Osteocyte (in vitro differentiated cells): ENCODE measurements around the gene NFIC. TPM values are rescaled to one million over a fixed set of nuclear protein-coding genes. Genes with fewer than 3 reads are reported as not detected.
"Not testable (repeated sequence)": the region's sequence is repeated elsewhere in the genome, so short reads cannot be mapped to it uniquely, and the experiment has no call there.

ENCODE experiments used
- DNase-seq: peaks from one replicate; pipeline ENCODE4 v3.0.0; 2021; ENCODE audit warnings: mixed read lengths; ENCODE audit not compliant: unreplicated experiment; ENCODE audit errors: extremely low spot score
- H3K27ac Mint-ChIP-seq: one replicate; pipeline ENCODE4 v1.8.0; 2021; ENCODE audit warnings: mild to moderate bottlenecking, mixed read lengths; ENCODE audit not compliant: unreplicated experiment
- H3K27me3 Mint-ChIP-seq: one replicate; pipeline ENCODE4 v1.8.0; 2021; ENCODE audit warnings: mixed read lengths; ENCODE audit not compliant: unreplicated experiment
- H3K36me3 Mint-ChIP-seq: one replicate; pipeline ENCODE4 v1.8.0; 2021; ENCODE audit warnings: mixed read lengths; ENCODE audit not compliant: unreplicated experiment
- H3K4me1 Mint-ChIP-seq: one replicate; pipeline ENCODE4 v1.8.0; 2021; ENCODE audit warnings: mixed read lengths; ENCODE audit not compliant: unreplicated experiment
- H3K4me3 Mint-ChIP-seq: one replicate; pipeline ENCODE4 v1.8.0; 2021; ENCODE audit warnings: mild to moderate bottlenecking, moderate library complexity, mixed read lengths; ENCODE audit not compliant: unreplicated experiment
- H3K9me3 Mint-ChIP-seq: one replicate; pipeline ENCODE4 v1.8.0; 2021; ENCODE audit warnings: mixed read lengths; ENCODE audit not compliant: unreplicated experiment
- total RNA-seq: library from RNA; stranded (reverse); gene quantifications from 2 replicates; pipeline ENCODE4 v1.2.1, GENCODE V29; 2021
- TF ChIP-seq, protein P1 (sequence below): fragments of 200-600 bp; sonication (generic); IDR thresholded peaks from 2 replicates; pipeline ENCODE4 v1.5.0; 2021; ENCODE audit warnings: antibody characterized with exemption, mild to moderate bottlenecking, moderate library complexity

The NFIC gene
- total RNA-seq, 1 donor from 2014 or later = 63.8 TPM

DNA sequence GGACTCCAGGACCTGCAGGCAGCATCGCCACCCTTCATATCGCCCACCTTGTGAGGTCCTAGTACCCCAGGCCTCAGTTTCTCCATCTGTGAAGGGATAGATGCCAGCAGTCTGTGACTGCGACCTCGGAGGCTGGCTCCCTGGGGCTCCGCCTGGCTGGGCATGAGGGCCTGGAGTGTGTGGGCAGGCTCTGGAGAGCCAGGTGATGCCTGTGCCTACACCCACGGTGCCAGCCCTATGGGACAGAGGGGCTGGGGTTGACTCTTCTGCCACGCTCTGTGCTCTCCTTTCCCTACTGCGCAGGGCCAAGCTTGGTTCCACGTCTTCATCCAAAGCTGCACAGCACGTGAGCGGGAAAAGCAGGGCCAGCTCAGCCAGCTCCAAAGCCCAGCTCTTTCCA is 26.0 kb upstream of the NFIC start:
- H3K27ac Mint-ChIP-seq = no peak overlapping the region
- no peaks in the 10 kb centered on the region for H3K9me3 Mint-ChIP-seq
- TF ChIP-seq, protein P1, sequence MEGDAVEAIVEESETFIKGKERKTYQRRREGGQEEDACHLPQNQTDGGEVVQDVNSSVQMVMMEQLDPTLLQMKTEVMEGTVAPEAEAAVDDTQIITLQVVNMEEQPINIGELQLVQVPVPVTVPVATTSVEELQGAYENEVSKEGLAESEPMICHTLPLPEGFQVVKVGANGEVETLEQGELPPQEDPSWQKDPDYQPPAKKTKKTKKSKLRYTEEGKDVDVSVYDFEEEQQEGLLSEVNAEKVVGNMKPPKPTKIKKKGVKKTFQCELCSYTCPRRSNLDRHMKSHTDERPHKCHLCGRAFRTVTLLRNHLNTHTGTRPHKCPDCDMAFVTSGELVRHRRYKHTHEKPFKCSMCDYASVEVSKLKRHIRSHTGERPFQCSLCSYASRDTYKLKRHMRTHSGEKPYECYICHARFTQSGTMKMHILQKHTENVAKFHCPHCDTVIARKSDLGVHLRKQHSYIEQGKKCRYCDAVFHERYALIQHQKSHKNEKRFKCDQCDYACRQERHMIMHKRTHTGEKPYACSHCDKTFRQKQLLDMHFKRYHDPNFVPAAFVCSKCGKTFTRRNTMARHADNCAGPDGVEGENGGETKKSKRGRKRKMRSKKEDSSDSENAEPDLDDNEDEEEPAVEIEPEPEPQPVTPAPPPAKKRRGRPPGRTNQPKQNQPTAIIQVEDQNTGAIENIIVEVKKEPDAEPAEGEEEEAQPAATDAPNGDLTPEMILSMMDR = no peak
- peaks cover 26% of the 10 kb centered on the region for H3K4me1 Mint-ChIP-seq
- H3K27me3 Mint-ChIP-seq = no peaks in the 10 kb centered on the region
- no peaks in the 10 kb centered on the region for H3K36me3 Mint-ChIP-seq
- H3K4me3 Mint-ChIP-seq = no peak overlapping the region
- no peak for DNase-seq

DNA sequence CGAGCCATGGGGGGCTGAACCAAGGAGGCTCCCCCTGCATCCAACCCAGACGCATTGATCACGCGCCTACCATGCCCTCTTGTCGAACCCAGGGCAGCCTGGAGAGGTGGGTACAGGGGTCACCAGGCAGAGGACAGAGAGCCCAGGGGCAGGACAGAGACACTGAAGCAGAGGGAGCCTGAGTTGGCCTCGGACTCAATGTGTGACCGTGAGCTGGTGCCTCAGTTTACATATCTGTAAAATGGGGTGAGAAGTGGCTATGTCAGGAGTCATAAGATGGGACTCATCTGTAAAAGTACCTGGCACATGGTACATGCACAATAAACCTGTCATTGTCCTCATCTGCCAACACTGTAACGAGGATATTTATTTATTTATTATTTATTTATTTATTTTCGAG is 24.1 kb upstream of the NFIC start:
- no peak for DNase-seq
- Mint-ChIP-seq H3K36me3 (no peaks in the 10 kb centered on the region), H3K4me3 (no peak overlapping the region), H3K27ac (no peak overlapping the region), H3K9me3 (no peaks in the 10 kb centered on the region), H3K4me1 (peaks cover 15% of the 10 kb centered on the region), H3K27me3 (no peaks in the 10 kb centered on the region)
- TF ChIP-seq, protein P1 = no peak

DNA sequence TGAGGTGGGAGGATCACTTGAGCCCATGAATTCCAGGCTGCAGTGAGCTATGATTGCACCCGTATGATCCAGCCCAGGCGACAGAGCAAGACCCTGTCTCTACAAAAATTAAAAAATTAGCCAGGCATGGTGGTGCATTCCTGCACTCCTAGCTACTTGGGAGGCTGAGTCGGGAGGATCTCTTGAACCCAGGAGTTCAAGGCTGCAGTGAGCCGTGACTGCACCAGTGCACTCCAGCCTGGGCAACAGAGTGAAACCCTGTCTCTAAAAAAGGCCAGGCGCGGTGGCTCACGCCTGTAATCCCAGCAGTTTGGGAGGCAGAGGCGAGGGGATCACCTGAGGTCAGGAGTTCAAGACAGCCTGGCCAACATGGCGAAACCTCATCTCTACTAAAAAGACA is 23.4 kb upstream of the NFIC start:
- peaks cover 13% of the 10 kb centered on the region for H3K4me1 Mint-ChIP-seq
- not testable (repeated sequence) for H3K27me3 Mint-ChIP-seq, H3K36me3 Mint-ChIP-seq, DNase-seq, H3K4me3 Mint-ChIP-seq, H3K9me3 Mint-ChIP-seq, H3K27ac Mint-ChIP-seq

DNA sequence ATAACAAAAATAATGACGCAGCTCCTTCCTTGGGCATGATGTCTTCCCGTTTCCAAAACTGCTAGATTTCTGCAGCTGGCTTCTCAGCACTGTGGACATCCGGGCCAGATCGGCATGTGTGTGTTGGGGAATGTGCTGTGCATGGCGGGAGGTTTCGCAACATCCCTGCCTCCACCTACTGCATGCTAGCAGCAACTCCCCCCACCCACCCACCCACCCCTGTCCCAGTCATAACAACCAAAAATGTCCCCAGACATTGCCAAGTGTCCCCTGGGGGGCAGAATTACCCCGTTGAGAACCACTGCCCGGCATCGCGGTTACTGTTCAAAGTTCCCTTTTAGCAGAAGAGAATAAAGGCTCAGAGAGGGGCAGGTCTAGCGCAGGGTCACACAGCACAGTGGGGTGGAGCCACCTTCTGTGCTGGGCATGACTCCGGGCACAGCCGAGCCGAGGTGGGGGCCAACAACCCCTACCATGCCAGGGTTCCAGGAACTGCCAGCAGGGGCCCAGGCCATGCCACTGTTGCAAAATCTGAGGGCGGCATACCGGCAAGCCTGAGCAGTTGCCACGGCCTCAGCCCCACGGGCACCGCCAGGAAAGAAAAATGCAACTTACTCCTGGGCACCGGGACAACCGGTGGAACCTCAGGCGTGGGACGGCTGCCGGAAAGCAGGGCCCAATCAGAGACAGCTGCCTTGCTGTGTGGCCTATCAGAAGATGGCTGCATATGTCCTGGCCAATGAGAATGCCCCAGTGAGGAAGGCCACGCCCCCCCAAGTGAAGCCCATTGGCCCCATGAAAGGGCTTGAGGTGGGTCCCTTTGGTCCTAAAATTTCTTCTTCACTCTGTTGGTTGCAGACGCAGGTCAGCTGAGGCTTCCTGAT is 22.5 kb upstream of the NFIC start:
- H3K27ac Mint-ChIP-seq = no peak overlapping the region
- no peaks in the 10 kb centered on the region for H3K27me3 Mint-ChIP-seq
- peaks cover 9% of the 10 kb centered on the region for H3K4me1 Mint-ChIP-seq
- no peaks in the 10 kb centered on the region for H3K9me3 Mint-ChIP-seq
- no peaks in the 10 kb centered on the region for H3K36me3 Mint-ChIP-seq
- no peak overlapping the region for H3K4me3 Mint-ChIP-seq
- TF ChIP-seq, protein P1 = no peak
- no peak for DNase-seq

DNA sequence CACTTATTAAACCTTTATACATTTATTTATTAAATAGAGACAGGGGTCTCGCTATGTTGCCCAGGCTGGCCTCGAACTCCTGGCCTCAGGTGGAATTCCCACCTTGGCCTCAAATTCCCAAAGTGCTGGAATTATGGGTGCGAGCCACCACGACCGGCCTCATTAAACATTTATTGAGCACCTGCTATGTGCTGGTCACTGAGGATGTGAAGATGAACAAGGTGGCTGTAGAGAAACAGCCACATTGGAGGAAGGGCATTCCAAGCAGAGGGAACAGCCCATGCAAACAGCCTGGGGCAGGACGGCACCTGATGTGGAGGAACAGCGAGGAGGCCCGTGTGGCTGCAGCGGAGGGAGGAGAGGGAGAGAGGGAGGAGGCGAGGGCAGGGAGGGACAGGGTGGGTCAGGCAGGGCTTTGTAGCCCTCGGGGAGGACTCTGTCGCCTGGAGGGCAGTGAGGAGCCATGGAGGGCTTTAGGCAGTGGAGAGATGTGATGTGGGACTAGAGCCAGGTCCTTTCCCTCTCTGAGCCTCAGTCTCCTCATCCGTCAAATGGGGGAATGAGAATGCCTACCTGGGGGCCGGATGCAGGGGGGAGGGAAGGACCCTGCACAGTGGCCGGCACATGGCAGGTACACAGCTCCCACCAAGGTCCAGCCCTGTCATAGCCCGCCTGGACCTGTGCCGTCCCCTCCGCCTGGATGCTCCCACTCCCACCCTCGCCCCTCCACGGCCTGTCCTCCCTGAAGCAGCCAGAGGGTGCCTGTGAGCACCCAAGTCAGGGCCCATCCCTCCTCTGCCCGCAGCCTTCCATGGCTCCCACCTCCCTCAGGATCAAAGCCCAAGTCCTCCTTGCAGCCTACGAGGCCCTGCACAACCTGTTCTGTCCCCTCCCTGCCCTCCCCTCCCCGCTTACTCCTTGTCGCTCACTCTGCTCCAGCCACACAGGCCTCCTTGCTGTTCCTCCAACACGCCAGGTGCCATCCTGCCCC is 21.5 kb upstream of the NFIC start:
- no peak for DNase-seq
- H3K27ac Mint-ChIP-seq = no peak overlapping the region
- TF ChIP-seq, protein P1 = no peak
- H3K4me1 Mint-ChIP-seq = peaks cover 9% of the 10 kb centered on the region
- H3K36me3 Mint-ChIP-seq = no peaks in the 10 kb centered on the region
- no peaks in the 10 kb centered on the region for H3K27me3 Mint-ChIP-seq
- no peaks in the 10 kb centered on the region for H3K9me3 Mint-ChIP-seq
- no peak overlapping the region for H3K4me3 Mint-ChIP-seq
